Tibial nerve (tissue), 3 donors: Measurements from ENCODE around the gene IDH3A.

ENCODE experiments used
- POLR2A ChIP-seq, 2 donors: fragments of 450-650 bp; IDR thresholded peaks; one replicate each; pipeline ENCODE4 v1.6.1; 2017; ENCODE audit warnings: antibody characterized with exemption in 2 of 2, mild to moderate bottlenecking in 2 of 2, moderate library complexity in 2 of 2
- TF ChIP-seq, protein P1 (sequence below), 5 experiments: fragments of 200-600 bp in 3 of 5; fragments of 450-650 bp in 2 of 5; sonication (generic) in 3 of 5; IDR thresholded peaks; one replicate each; pipeline ENCODE4 v1.5.1; 2016 to 2019; ENCODE audit warnings: antibody characterized with exemption in 5 of 5, mild to moderate bottlenecking in 3 of 5, moderate library complexity in 2 of 5

DNA sequence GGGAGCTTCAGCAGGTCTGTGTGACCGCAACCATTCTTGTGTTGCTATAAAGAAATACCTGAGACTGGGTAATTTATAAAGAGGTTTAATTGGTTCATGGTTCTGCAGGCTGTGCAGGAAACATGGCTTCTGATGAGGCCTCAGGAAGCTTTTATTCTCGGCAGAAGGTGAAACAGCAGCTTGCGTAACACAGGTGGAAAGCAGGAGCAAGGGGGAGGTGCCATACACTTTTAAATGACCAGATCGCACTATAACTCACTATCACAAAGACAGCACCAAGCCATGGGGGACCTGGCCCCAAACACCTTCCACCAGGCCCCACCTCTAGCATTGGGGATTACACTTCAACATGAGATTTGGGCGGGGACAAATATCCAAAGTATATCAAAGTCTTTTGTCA, 9.6 kb upstream of the IDH3A start:
- no peak for TF ChIP-seq POLR2A (IDR thresholded peaks at IDR 0.05)
- TF ChIP-seq, protein P1, sequence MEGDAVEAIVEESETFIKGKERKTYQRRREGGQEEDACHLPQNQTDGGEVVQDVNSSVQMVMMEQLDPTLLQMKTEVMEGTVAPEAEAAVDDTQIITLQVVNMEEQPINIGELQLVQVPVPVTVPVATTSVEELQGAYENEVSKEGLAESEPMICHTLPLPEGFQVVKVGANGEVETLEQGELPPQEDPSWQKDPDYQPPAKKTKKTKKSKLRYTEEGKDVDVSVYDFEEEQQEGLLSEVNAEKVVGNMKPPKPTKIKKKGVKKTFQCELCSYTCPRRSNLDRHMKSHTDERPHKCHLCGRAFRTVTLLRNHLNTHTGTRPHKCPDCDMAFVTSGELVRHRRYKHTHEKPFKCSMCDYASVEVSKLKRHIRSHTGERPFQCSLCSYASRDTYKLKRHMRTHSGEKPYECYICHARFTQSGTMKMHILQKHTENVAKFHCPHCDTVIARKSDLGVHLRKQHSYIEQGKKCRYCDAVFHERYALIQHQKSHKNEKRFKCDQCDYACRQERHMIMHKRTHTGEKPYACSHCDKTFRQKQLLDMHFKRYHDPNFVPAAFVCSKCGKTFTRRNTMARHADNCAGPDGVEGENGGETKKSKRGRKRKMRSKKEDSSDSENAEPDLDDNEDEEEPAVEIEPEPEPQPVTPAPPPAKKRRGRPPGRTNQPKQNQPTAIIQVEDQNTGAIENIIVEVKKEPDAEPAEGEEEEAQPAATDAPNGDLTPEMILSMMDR (IDR thresholded peaks at IDR 0.05): no peak
